GM21526 (cell line): Measurements from ENCODE around the gene STPG4.
"Not testable (repeated sequence)": the region's sequence is repeated elsewhere in the genome, so short reads cannot be mapped to it uniquely, and the experiment has no call there.

Source experiments
- ATAC-seq: cut with Tn5 transposase; IDR thresholded peaks from one replicate; pipeline ENCODE4 v1.9.1; 2021; ENCODE audit warnings: moderate library complexity; ENCODE audit not compliant: unreplicated experiment, low FRiP score

Gene STPG4

GRCh38 chr2:47173986-47174732 is 19.1 kb upstream of the STPG4 start:
- ATAC-seq: no peak

GRCh38 chr2:47172922-47173695 is 18.0 kb upstream of the STPG4 start:
- no peak for ATAC-seq

- ATAC-seq: no peak
These were observed 17.2 kb upstream of the STPG4 start for GRCh38 chr2:47172156-47172921.

- ATAC-seq: no peak
These were observed 14.7 kb upstream of the STPG4 start for GRCh38 chr2:47169784-47170183.

GRCh38 chr2:47168895-47169294 is 13.8 kb upstream of the STPG4 start:
- ATAC-seq: not testable (repeated sequence)

- no peak for ATAC-seq
These were observed 12.0 kb upstream of the STPG4 start for GRCh38 chr2:47167149-47167548.

GRCh38 chr2:47165001-47165555 is 10.0 kb upstream of the STPG4 start:
- no peak for ATAC-seq

- ATAC-seq: no peak
These were observed 7.7 kb upstream of the STPG4 start for GRCh38 chr2:47162780-47163179.

- no peak for ATAC-seq
These were observed 6.4 kb upstream of the STPG4 start for GRCh38 chr2:47161475-47161874.

GRCh38 chr2:47160660-47161059 is 5.6 kb upstream of the STPG4 start:
- ATAC-seq: no peak

- ATAC-seq: no peak
These were observed 5.1 kb upstream of the STPG4 start for GRCh38 chr2:47160211-47160610.

- no peak for ATAC-seq
These were observed 4.5 kb upstream of the STPG4 start for GRCh38 chr2:47159627-47160026.

GRCh38 chr2:47158576-47158975 is 3.5 kb upstream of the STPG4 start:
- ATAC-seq: no peak

- no peak for ATAC-seq
These were observed 2.3 kb downstream of the STPG4 start for GRCh38 chr2:47152803-47153202.

- no peak for ATAC-seq
These were observed 4.9 kb downstream of the STPG4 start for GRCh38 chr2:47150175-47150574.

GRCh38 chr2:47147021-47147420 is 8.1 kb downstream of the STPG4 start:
- ATAC-seq: no peak

- ATAC-seq: no peak
These were observed 9.6 kb downstream of the STPG4 start for GRCh38 chr2:47145466-47145865.

GRCh38 chr2:47141520-47141919 is 13.6 kb downstream of the STPG4 start:
- no peak for ATAC-seq

- no peak for ATAC-seq
These were observed 20.6 kb downstream of the STPG4 start for GRCh38 chr2:47134386-47135090.

GRCh38 chr2:47133046-47133445 is 22.1 kb downstream of the STPG4 start:
- ATAC-seq: no peak
